PC-3 (cell line): ENCODE data around the gene CGNL1. TPM values are rescaled to one million over a fixed set of nuclear protein-coding genes. Genes with fewer than 3 reads are reported as not detected.
A peak's percentile ranks its signal among the peaks of the same experiment; 100 is the strongest.

ENCODE experiments used
- ATAC-seq: fragments of 200-7000 bp; cut with Tn5 transposase; 2 replicates; pipeline ENCODE4 v1.9.1; 2020; ENCODE audit warnings: mild to moderate bottlenecking, moderate library complexity
- BruUV-seq: library from RNA; stranded (reverse); fragments of 400-500 nt; replicated peaks from 2 replicates; lab custom pipeline; 2021; lab: Mats Ljungman, UMichigan
- CTCF ChIA-PET: fragments of 300-600 bp; sonication (Branson Sonifier 250); formaldehyde crosslinking; loops from one replicate; lab custom pipeline; 2022; ENCODE audit warnings: antibody characterized with exemption; lab: Charles Lee
- POLR2A ChIA-PET: fragments of 300-600 bp; sonication (Branson Sonifier 250); formaldehyde crosslinking; loops from one replicate; lab custom pipeline; 2022; ENCODE audit warnings: antibody characterized with exemption; ENCODE audit not compliant: unreplicated experiment; lab: Charles Lee
- DNase-seq: peaks from one replicate; pipeline ENCODE4 v3.0.0-alpha.2; 2015
- H2AFZ ChIP-seq: fragments of 300-600 bp; sonication (generic); 2 replicates; pipeline ENCODE4 v1.6.0; 2016; ENCODE audit warnings: antibody characterized with exemption, low read length
- H3F3A ChIP-seq: fragments of 300-600 bp; sonication (generic); one replicate; pipeline ENCODE4 v1.6.0; 2017; ENCODE audit warnings: antibody characterized with exemption, low read length, control low read depth, mild to moderate bottlenecking; ENCODE audit not compliant: unreplicated experiment
- H3K27ac ChIP-seq: fragments of 300-600 bp; sonication (generic); 2 replicates; pipeline ENCODE4 v1.5.1; 2016; ENCODE audit warnings: mild to moderate bottlenecking, low read length
- H3K27me3 ChIP-seq: fragments of 300-600 bp; sonication (generic); 2 replicates; pipeline ENCODE4 v1.6.1; 2016; ENCODE audit warnings: low read length, mixed read lengths
- H3K36me3 ChIP-seq: fragments of 300-600 bp; sonication (generic); 2 replicates; pipeline ENCODE4 v1.6.1; 2016; ENCODE audit warnings: low read depth, mixed run types, low read length, mixed read lengths
- H3K4me1 ChIP-seq: fragments of 300-600 bp; sonication (generic); 2 replicates; pipeline ENCODE4 v1.5.1; 2016; ENCODE audit warnings: low read length; ENCODE audit not compliant: insufficient read depth
- H3K4me2 ChIP-seq: fragments of 300-600 bp; sonication (generic); 2 replicates; pipeline ENCODE4 v1.6.0; 2016; ENCODE audit warnings: low read length
- H3K4me3 ChIP-seq: fragments of 300-600 bp; sonication (generic); 2 replicates; pipeline ENCODE4 v1.5.1; 2016; ENCODE audit warnings: mild to moderate bottlenecking, low read length, mixed read lengths
- H3K79me2 ChIP-seq: fragments of 300-600 bp; sonication (generic); 2 replicates; pipeline ENCODE4 v1.6.1; 2017; ENCODE audit warnings: low read length, mixed read lengths
- H3K9ac ChIP-seq: fragments of 300-600 bp; sonication (generic); 2 replicates; pipeline ENCODE4 v1.6.0; 2016; ENCODE audit warnings: mild to moderate bottlenecking, low read length
- H3K9me2 ChIP-seq: fragments of 300-600 bp; sonication (generic); replicated peaks from 2 replicates; pipeline ENCODE4 v1.6.1; 2016; ENCODE audit warnings: mixed run types, low read length, mixed read lengths
- H3K9me3 ChIP-seq: fragments of 300-600 bp; sonication (generic); 2 replicates; pipeline ENCODE4 v1.6.1; 2016; ENCODE audit warnings: low read length, mixed read lengths
- H4K20me1 ChIP-seq: fragments of 300-600 bp; sonication (generic); 2 replicates; pipeline ENCODE4 v1.6.1; 2016; ENCODE audit warnings: low read length, mixed read lengths
- CTCF ChIP-seq: fragments of 300-600 bp; sonication (generic); conservative IDR thresholded peaks from 2 replicates; pipeline ENCODE4 v1.5.1; 2017; ENCODE audit warnings: antibody characterized with exemption, low read depth, mild to moderate bottlenecking, low read length
- EZH2 ChIP-seq: fragments of 300-600 bp; sonication (generic); IDR thresholded peaks from one replicate; pipeline ENCODE4 v1.6.1; 2017; ENCODE audit warnings: antibody characterized with exemption, mild to moderate bottlenecking, low read length; ENCODE audit not compliant: unreplicated experiment
- EZH2phosphoT487 ChIP-seq: fragments of 300-600 bp; sonication (generic); IDR thresholded peaks from 2 replicates; pipeline ENCODE4 v1.6.1; 2018; ENCODE audit warnings: mild to moderate bottlenecking, antibody characterized with exemption, low read length, borderline replicate concordance
- intact Hi-C: fragments of 100-400 bp; cut with micrococcal nuclease; formaldehyde crosslinking; loops from 2 replicates; pipeline ENCODE4 v1.9.0; 2023
- total RNA-seq: library from RNA; depleted of rRNA; stranded (reverse); fragments of >200 nt; gene quantifications from 2 replicates; pipeline ENCODE4 v1.2.3, GENCODE V29; 2014

CGNL1 gene
- total RNA-seq, 1 experiment from 2014 or later, result 0.66 TPM

GRCh38 chr15:57495041-57495440 is 118.7 kb downstream of the CGNL1 start:
- no TSS peak for BruUV-seq
- POLR2A ChIA-PET, result no interaction called here

GRCh38 chr15:57495554-57496165 is 119.4 kb downstream of the CGNL1 start:
- Histone ChIP-seq H2AFZ (no peak overlapping the region), H3K36me3 (no peaks in the 10 kb centered on the region), H3F3A (no peaks in the 10 kb centered on the region), H3K9ac (no peak overlapping the region), H3K4me3 (no peak overlapping the region), H4K20me1 (no peaks in the 10 kb centered on the region), H3K4me2 (no peak overlapping the region), H3K27ac (no peak overlapping the region), H3K4me1 (peaks cover 13% of the 10 kb centered on the region), H3K79me2 (no peaks in the 10 kb centered on the region), H3K27me3 (no peaks in the 10 kb centered on the region), H3K9me3 (no peaks in the 10 kb centered on the region), H3K9me2 (no peaks in the 10 kb centered on the region)
- no peak for DNase-seq
- TF ChIP-seq CTCF (no peak), EZH2phosphoT487 (no peak), EZH2 (no peak)
- ChIA-PET POLR2A (no interaction called here), CTCF (no interaction called here)
- BruUV-seq, result no TSS peak
- no peak for ATAC-seq
- intact Hi-C loops, result no loop called here

More at GRCh38 chr15:57495041-57495440, 118.7 kb downstream of the CGNL1 start:
- DNase-seq (no peak), ATAC-seq (no peak)
- no peak overlapping the region for H3K4me3 ChIP-seq
- intact Hi-C loops, result no loop called here
- H3K36me3 ChIP-seq, result no peaks in the 10 kb centered on the region
- H3K27ac ChIP-seq, result no peak overlapping the region
- H3K9ac ChIP-seq, result no peak overlapping the region
- H3K4me2 ChIP-seq, result no peak overlapping the region
- peaks cover 13% of the 10 kb centered on the region for H3K4me1 ChIP-seq
- TF ChIP-seq EZH2phosphoT487 (no peak), CTCF (no peak)
- H3K27me3 ChIP-seq, result no peaks in the 10 kb centered on the region
- no peaks in the 10 kb centered on the region for H3K9me3 ChIP-seq
- CTCF ChIA-PET, result no interaction called here
- H3F3A ChIP-seq, result no peaks in the 10 kb centered on the region
- no peaks in the 10 kb centered on the region for H3K9me2 ChIP-seq
- no peak overlapping the region for H2AFZ ChIP-seq
- no peaks in the 10 kb centered on the region for H3K79me2 ChIP-seq
- no peaks in the 10 kb centered on the region for H4K20me1 ChIP-seq

GRCh38 chr15:57496594-57496945 is 120.3 kb downstream of the CGNL1 start:
- Histone ChIP-seq H4K20me1 (no peaks in the 10 kb centered on the region), H3K36me3 (no peaks in the 10 kb centered on the region), H3K9me3 (no peaks in the 10 kb centered on the region), H3K27ac (peak overlapping the region; percentile 57), H3K4me1 (peaks cover 17% of the 10 kb centered on the region), H3K27me3 (no peaks in the 10 kb centered on the region), H2AFZ (peak overlapping the region; percentile 55; the same call in 1 of the 2 replicates), H3K9ac (no peak overlapping the region), H3F3A (no peaks in the 10 kb centered on the region), H3K4me3 (no peak overlapping the region), H3K79me2 (no peaks in the 10 kb centered on the region), H3K4me2 (peak overlapping the region; percentile 37), H3K9me2 (no peaks in the 10 kb centered on the region)
- intact Hi-C loops, result no loop called here
- TF ChIP-seq CTCF (no peak), EZH2phosphoT487 (no peak), EZH2 (no peak)
- no TSS peak for BruUV-seq
- ATAC-seq (no peak), DNase-seq (no peak)
- CTCF ChIA-PET, result no interaction called here
- POLR2A ChIA-PET, result no interaction called here
